HG03103 (cell line): Measurements from ENCODE around the gene PKP4.
"Not testable (repeated sequence)": the region's sequence is repeated elsewhere in the genome, so short reads cannot be mapped to it uniquely, and the experiment has no call there.

Source experiments
- ATAC-seq: cut with Tn5 transposase; IDR thresholded peaks from one replicate; pipeline ENCODE4 v1.9.1; 2021; ENCODE audit warnings: low read depth; ENCODE audit not compliant: unreplicated experiment

Gene PKP4

DNA sequence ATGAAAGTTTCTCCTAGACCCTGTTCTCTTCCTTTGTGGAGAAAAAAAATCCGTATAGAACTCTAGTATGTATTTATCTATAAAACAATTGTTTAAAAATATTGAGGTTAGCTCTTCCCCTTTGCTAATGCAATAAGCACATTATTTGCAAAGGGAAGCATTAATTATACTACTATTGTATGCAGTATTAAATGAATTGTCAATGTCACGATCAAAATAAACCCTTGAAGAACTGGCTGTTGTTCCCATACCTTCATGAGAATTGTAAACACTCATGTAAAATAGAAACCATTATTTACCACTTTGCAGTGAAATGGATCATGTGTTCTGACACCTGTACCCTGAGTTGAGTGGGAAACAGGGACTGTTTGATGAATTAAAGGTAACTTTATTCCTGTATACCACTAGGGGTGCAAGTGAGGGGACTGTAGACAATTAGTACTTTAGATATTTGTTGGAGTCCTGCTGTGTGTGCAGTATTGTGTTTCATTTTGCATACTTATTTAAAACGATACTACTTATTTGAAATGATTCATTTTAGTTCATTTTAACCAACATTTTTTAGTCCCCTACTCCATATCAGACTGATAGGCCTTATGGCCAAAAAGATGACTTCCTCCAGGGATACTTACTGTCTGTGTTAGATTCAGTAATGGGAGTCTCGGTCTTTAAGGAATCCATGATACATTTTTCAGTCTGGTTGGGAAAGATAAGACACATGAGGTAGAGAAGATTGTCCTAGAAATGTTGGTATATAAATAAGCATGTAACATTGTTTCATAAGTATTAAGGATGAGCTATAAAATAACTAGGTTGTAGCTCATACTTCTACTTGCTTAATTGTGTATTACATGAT lies 7.9 kb downstream of the PKP4 start:
- peak; percentile 47 for ATAC-seq

DNA sequence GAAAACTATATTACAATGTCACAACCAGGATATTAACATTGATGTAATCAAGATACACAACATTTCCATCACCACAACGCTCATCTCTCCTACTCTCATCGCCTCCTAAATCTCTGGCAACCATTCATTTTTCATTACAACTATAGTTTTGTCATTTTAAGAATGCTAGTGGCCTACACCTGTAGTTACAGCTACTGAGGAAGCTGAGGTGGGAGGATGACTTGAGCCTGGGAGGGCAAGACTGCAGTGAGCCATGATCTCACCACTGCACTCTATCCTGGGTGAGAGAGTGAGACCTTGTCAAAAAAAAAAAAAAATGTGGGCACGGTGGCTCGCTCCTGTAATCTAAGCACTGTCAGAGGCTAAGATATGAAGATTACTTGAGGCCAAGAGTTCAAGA lies 10.5 kb downstream of the PKP4 start:
- no peak for ATAC-seq

DNA sequence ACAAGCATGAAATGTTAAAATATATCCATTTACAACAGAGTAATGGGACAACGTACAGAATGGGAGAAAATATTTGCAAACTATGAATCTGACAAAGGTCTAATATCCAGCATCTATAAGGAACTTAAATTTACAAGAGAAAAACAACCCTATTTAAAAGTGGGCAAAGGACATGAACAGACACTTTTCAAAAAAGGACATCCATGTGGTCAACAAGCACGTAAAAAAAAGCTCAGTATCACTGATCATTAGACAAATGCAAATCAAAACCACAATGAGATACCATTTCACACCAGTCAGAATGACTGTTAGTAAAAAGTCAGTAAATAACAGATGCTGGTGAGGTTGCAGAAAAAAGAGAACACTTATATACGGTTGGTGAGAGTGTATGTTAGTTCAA lies 16.1 kb downstream of the PKP4 start:
- ATAC-seq = not testable (repeated sequence)

- ATAC-seq = not testable (repeated sequence)
Measured at GRCh38 chr2:158473300-158473699, 16.5 kb downstream of the PKP4 start.

DNA sequence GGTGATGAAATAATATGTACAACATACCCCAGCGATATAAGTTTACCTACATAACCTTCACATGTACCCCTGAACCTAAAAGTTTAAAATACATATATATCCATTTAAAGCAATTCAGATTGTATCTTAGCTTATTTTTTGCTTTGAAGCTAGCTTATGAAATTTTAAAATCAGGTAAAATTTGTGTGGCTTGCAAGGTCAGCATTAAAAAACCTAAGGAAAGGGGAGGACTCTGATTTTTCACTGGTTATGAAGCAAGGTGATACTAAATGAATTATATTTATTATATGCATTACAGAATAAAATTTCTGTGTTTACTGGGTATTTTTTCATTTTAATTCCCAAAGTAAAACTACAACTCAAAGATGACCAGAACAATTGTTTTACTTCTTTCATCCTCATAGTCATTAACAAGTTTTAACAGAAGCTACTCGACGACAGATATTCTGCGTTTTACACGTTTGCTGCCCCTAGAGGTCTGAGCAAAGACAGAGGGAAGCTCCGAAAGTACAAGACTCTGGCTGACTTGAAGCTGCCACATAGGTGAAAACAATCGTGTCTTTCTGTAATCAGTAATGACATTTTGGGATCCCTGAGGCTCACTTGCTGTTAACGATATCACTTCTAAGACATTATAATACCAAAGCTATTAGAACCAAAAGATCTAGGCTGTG lies 17.1 kb downstream of the PKP4 start:
- no peak for ATAC-seq

- ATAC-seq = not testable (repeated sequence)
Measured at GRCh38 chr2:158474526-158475011, 17.8 kb downstream of the PKP4 start.

DNA sequence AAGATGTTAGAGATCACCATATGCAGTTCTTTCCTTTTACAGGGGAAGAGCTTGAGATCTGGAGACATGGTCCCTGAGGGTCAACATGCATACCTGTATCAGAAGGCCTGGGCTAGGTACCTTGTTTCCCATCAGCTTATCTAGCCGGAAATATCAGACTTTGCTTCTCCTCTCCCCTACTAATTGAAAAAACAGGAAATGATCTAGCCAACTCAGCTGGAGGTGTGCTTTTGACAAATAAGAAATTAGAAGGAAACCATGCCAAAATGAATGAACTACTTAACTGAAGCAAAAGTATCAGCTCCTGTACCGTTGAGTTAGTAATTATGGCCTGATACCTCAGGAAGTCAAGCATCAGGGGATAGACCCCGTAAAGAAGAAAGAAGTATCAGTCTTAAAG lies 20.4 kb downstream of the PKP4 start:
- no peak for ATAC-seq

GRCh38 chr2:158478237-158478636 lies 21.5 kb downstream of the PKP4 start:
- no peak for ATAC-seq

GRCh38 chr2:158478816-158479215 lies 22.1 kb downstream of the PKP4 start:
- no peak for ATAC-seq

DNA sequence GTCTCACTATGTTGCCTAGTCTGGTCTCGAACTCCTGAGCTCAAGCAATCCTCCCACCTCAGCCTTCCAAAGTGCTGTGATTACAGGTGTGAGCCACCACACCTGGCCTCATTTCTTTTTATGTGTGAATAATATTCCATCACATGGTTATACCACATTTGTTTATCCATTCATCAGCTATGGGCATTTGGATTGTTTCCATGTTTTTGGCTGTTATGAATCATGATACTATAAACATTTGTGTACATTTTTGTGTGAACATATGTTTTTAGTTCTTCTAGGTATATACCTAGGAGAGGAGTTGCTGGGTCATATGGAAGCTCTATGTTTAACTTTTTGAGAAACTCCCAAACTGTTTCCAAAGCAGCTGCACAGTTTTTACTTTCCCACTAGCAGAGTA lies 24.4 kb downstream of the PKP4 start:
- ATAC-seq = no peak

GRCh38 chr2:158482594-158482993 lies 25.8 kb downstream of the PKP4 start:
- no peak for ATAC-seq

DNA sequence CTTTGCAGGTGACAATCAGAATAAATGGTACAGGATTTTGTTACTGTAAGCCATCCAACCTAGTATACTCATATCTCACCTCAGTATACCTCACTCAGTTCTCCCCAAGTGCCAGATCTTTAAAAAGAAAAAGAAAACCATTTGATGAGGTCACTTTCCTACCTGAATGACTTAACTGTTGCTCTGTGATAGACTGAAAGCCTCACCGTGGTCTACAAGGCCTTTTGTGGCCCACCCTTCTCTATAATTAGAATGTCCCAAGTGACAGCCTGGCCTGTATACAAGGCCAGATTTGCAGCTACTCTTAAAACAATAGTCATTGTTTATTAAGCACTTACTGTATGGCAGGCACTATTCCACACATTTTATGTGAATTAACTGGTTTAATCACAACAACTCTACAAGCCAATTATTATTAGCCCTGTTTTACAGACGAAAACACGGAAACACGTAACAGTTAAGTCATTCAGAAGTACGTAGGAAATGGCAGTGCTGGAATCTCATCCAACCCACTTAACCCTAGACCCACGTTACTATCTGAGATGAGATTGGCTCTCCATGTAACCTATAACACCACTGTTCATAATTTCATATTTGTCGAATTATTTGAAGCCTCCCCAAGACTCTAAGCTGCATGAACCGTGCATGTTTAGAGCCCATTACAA lies 28.3 kb downstream of the PKP4 start:
- peak; percentile 50 for ATAC-seq

DNA sequence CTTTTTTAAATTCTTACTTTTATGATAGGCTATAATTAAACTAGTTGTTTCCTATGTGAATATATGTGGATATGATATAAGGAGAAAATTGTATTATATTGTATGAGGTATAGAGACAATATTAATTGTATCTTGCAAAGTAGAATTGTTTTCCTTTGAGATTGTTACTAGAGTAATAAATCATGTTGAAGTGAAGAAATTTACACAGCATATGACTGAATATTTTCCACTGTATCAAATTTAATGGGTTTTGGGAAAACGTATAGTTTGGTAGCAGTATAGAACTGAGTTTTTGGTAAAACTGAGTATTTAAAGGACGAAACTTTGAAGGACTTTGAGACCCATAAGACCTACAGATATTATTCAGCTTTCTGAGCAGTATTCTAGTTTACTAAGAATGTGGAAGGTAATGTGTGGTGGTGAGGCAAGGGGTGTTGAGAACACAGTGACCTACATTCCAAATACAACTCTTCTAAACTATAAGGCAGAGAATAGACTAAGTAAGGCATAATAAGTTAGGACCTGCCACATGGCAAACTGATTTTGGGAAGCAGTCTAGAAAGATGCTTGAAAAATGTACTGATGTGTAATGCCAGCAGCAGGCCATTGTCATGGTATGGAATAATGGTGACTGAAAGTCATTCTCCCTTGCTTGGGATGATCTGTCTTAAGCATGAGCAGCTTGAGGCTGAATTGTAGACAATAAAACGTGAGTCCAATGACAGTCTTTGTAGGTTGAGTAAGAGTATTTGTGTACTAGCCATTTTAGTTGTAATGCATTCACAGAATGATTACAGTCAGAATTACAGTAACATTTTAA lies 29.6 kb downstream of the PKP4 start:
- no peak for ATAC-seq

- ATAC-seq = no peak
Measured at GRCh38 chr2:158486970-158487325, 30.2 kb downstream of the PKP4 start.

DNA sequence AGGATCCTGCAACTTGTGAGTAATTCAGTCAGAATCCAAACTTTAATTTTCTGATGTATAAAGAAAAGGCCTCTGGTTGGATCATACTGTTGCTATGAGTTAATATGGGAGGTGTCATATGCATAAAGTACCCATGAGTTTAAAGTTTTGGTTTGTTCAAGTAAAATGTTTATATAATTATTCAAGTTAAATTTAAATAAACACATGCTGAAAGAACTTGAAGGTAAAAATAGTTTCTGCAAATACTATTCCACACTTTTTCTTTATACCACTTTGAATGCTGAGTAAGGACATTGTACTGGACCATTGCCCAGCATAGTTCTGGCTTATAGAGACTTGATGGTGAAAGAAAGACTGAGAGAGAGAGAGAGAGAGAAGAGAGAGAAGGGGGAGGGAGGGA lies 30.7 kb downstream of the PKP4 start:
- ATAC-seq = no peak

- ATAC-seq = no peak
Measured at GRCh38 chr2:158488442-158489216, 31.9 kb downstream of the PKP4 start.

- no peak for ATAC-seq
Measured at GRCh38 chr2:158489366-158490112, 32.8 kb downstream of the PKP4 start.

DNA sequence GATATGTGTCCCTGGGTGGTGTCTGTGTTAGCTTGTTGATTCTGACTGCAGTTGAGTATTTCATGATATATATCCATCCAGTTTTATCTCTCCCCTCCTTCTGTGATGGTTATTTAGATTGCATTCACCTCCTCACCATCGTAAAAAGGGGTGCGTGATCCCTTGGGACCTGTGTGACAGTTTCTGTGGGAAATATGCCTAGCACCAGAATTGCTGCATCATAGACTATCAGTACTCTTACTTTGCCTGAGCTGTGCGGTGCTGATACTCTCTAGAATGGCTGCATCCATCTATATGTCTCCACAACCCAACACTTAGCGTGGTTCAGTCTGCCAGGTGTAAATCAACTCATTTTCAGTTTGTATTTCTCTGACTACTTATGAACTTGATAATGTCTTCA lies 34.3 kb downstream of the PKP4 start:
- no peak for ATAC-seq

DNA sequence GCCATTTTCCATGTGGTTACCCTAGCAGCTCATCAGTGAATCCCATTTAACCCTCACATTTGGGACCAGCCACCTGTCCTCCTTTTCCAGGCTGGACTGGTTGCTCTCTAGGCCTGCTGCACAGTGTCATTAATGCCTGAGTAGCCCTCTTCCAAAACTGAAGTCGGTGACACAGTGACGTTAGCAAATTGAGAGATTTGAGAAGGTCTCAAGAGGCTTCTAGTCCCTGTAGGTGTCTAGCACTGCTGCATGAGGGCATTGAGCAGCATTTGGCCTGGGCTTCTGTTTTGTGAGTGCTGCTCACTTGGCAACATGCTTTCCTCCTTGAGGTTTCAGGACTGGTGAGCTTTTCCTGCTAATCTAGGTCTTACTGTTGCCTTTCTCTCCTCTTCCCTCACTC lies 36.7 kb downstream of the PKP4 start:
- no peak for ATAC-seq
